GM12878 (cell line): ENCODE data around the gene ZNF511. TPM values are rescaled to one million over a fixed set of nuclear protein-coding genes. Genes with fewer than 3 reads are reported as not detected.

Experiments used
- ATAC-seq: fragments of 200-7000 bp; cut with Tn5 transposase; 3 replicates; pipeline ENCODE4 v1.9.1; 2020; ENCODE audit warnings: mild to moderate bottlenecking, moderate library complexity
- BruUV-seq: library from RNA; stranded (reverse); fragments of 400-500 nt; replicated peaks from 2 replicates; lab custom pipeline; 2021; lab: Mats Ljungman, UMichigan
- CTCF ChIA-PET: fragments of 300-600 bp; sonication (Branson Sonifier 250); formaldehyde crosslinking; extraction: SDS; loops from one replicate; lab custom pipeline; 2021; ENCODE audit warnings: inconsistent platforms; lab: Yijun Ruan, JAX
- POLR2A ChIA-PET: fragments of 350-600 bp; formaldehyde crosslinking; extraction: SDS; loops from one replicate; lab custom pipeline; 2021; ENCODE audit warnings: inconsistent platforms; lab: Charles Lee
- RAD21 ChIA-PET: fragments of 300-600 bp; sonication (Branson Sonifier 250); formaldehyde crosslinking; loops from one replicate; lab custom pipeline; 2023; ENCODE audit warnings: antibody characterized with exemption; ENCODE audit not compliant: unreplicated experiment; lab: Charles Lee
- SMC1A ChIA-PET: fragments of 300-600 bp; sonication (Branson Sonifier 250); formaldehyde crosslinking; loops from one replicate; lab custom pipeline; 2023; ENCODE audit not compliant: unreplicated experiment, uncharacterized antibody; lab: Charles Lee
- DNase-seq: peaks from one replicate; pipeline ENCODE4 v3.0.0-alpha.2; 2011; ENCODE audit warnings: low read depth, low spot score
- FAIRE-seq: peaks from 3 replicates; lab custom pipeline; 2011; peaks lifted over from hg19 to GRCh38; lab: Jason Lieb, UNC
- H2AFZ ChIP-seq: 2 replicates; pipeline ENCODE4 v1.6.0; 2011; ENCODE audit warnings: low read depth, low read length, control low read depth; ENCODE audit not compliant: control insufficient read depth
- H3K27ac ChIP-seq: 2 replicates; pipeline ENCODE4 v1.5.1; 2011; ENCODE audit warnings: control low read depth; ENCODE audit not compliant: control insufficient read depth, insufficient read depth
- H3K27me3 ChIP-seq, 2 experiments: replicated peaks in 1 of 2; 2 replicates each; pipeline versions ENCODE4 v1.6.0 to v1.6.1; 2011; ENCODE audit warnings: low read length in 1 of 2; ENCODE audit not compliant: control insufficient read depth in 2 of 2, insufficient read depth in 2 of 2
- H3K36me3 ChIP-seq, 2 experiments: 2 replicates each; pipeline ENCODE4 v1.5.1; 2011; ENCODE audit warnings: low read length in 1 of 2; ENCODE audit not compliant: control insufficient read depth in 2 of 2, insufficient read depth in 2 of 2
- H3K4me1 ChIP-seq: 2 replicates; pipeline ENCODE4 v1.6.1; 2011; ENCODE audit warnings: mild to moderate bottlenecking, low read length, moderate library complexity, mixed read lengths; ENCODE audit not compliant: control insufficient read depth, insufficient read depth
- H3K4me2 ChIP-seq: 2 replicates; pipeline ENCODE4 v1.6.0; 2011; ENCODE audit warnings: control low read depth; ENCODE audit not compliant: control insufficient read depth, insufficient read depth
- H3K4me3 ChIP-seq: fragments of 200-600 bp; sonication (generic); 2 replicates; pipeline ENCODE4 v1.5.1; 2016
- H3K79me2 ChIP-seq: 2 replicates; pipeline ENCODE4 v1.6.0; 2011; ENCODE audit warnings: low read length; ENCODE audit not compliant: control insufficient read depth, insufficient read depth
- H3K9ac ChIP-seq: 2 replicates; pipeline ENCODE4 v1.8.0; 2011; ENCODE audit warnings: low read length, control low read depth, mixed read lengths; ENCODE audit not compliant: control insufficient read depth, insufficient read depth
- H3K9me3 ChIP-seq: replicated peaks from 3 replicates; pipeline ENCODE4 v1.5.1; 2011; ENCODE audit warnings: mild to moderate bottlenecking, low read length; ENCODE audit not compliant: control insufficient read depth, insufficient read depth
- H4K20me1 ChIP-seq: 2 replicates; pipeline ENCODE4 v1.6.0; 2011; ENCODE audit not compliant: control insufficient read depth, insufficient read depth
- BHLHE40 ChIP-seq, 2 experiments: fragments of 450-650 bp in 1 of 2; IDR thresholded peaks; 2 replicates each; pipeline ENCODE4 v1.6.1; 2011 to 2017; ENCODE audit warnings: low read depth in 2 of 2, borderline replicate concordance in 1 of 2, improper control_type of control experiment in 1 of 2, low read length in 1 of 2, mild to moderate bottlenecking in 1 of 2
- CBFB ChIP-seq: IDR thresholded peaks from 2 replicates; pipeline ENCODE4 v1.6.1; 2016; ENCODE audit warnings: antibody characterized with exemption, low read depth
- CHD4 ChIP-seq: fragments of 200-600 bp; sonication (generic); IDR thresholded peaks from 2 replicates; pipeline ENCODE4 v1.6.1; 2016; ENCODE audit warnings: mild to moderate bottlenecking
- E2F4 ChIP-seq: IDR thresholded peaks from 2 replicates; pipeline ENCODE4 v1.6.1; 2012; ENCODE audit warnings: low read depth, low read length, improper control_type of control experiment
- ETV6 ChIP-seq, 2 experiments: fragments of 450-650 bp in 1 of 2; IDR thresholded peaks in 1 of 2; conservative IDR thresholded peaks in 1 of 2; 2 replicates each; pipeline ENCODE4 v1.6.1; 2014; ENCODE audit warnings: antibody characterized with exemption in 1 of 2, borderline replicate concordance in 1 of 2, low read depth in 1 of 2, mild to moderate bottlenecking in 1 of 2, moderate library complexity in 1 of 2
- FOXM1 ChIP-seq: IDR thresholded peaks from 2 replicates; pipeline ENCODE4 v1.6.1; 2012; ENCODE audit warnings: low read depth, mild to moderate bottlenecking, inconsistent platforms, low read length, moderate library complexity
- NFIC ChIP-seq: IDR thresholded peaks from 2 replicates; pipeline ENCODE4 v1.6.1; 2012; ENCODE audit warnings: low read depth, mild to moderate bottlenecking, inconsistent platforms, low read length, moderate library complexity
- NFYA ChIP-seq: IDR thresholded peaks from 2 replicates; pipeline ENCODE4 v1.6.1; 2011; ENCODE audit warnings: low read depth, mild to moderate bottlenecking, low read length, improper control_type of control experiment, borderline replicate concordance
- SIX5 ChIP-seq: IDR thresholded peaks from 2 replicates; pipeline ENCODE4 v1.6.1; 2011; ENCODE audit warnings: mild to moderate bottlenecking, low read depth, low read length, moderate library complexity; ENCODE audit not compliant: severe bottlenecking
- SP1 ChIP-seq: IDR thresholded peaks from one replicate; pipeline ENCODE4 v1.6.1; 2011; ENCODE audit warnings: low read depth, low read length
- SREBF1 ChIP-seq: IDR thresholded peaks from 2 replicates; pipeline ENCODE4 v1.6.1; 2012; ENCODE audit warnings: mild to moderate bottlenecking, low read length
- STAT1 ChIP-seq: fragments of 450-650 bp; conservative IDR thresholded peaks from 2 replicates; pipeline ENCODE4 v1.6.1; 2014; ENCODE audit warnings: antibody characterized with exemption, mild to moderate bottlenecking
- SUPT20H ChIP-seq: IDR thresholded peaks from 2 replicates; pipeline ENCODE4 v1.6.1; 2011; ENCODE audit warnings: low read depth, mild to moderate bottlenecking, low read length, moderate library complexity, borderline replicate concordance; ENCODE audit not compliant: control insufficient read depth
- TBL1XR1 ChIP-seq: IDR thresholded peaks from 2 replicates; pipeline ENCODE4 v1.6.1; 2012; ENCODE audit warnings: low read depth, low read length, improper control_type of control experiment
- TCF3 ChIP-seq: IDR thresholded peaks from 2 replicates; pipeline ENCODE4 v1.6.1; 2012; ENCODE audit warnings: low read depth, mild to moderate bottlenecking, low read length, borderline replicate concordance; ENCODE audit not compliant: insufficient read depth
- YY1 ChIP-seq: IDR thresholded peaks from 2 replicates; pipeline ENCODE4 v1.6.1; 2011; ENCODE audit warnings: low read depth, mild to moderate bottlenecking, low read length
- ZNF207 ChIP-seq: fragments of 450-650 bp; IDR thresholded peaks from 2 replicates; pipeline ENCODE4 v1.6.1; 2014; ENCODE audit warnings: antibody characterized with exemption, mild to moderate bottlenecking, borderline replicate concordance
- ZNF24 ChIP-seq: fragments of 450-650 bp; IDR thresholded peaks from 2 replicates; pipeline ENCODE4 v1.6.1; 2017; ENCODE audit warnings: antibody characterized with exemption, mild to moderate bottlenecking
- WGBS: methylation state at CpG from one replicate; pipeline ENCODE4 v1.1.6; 2016; ENCODE audit warnings: low lambda C conversion rate; ENCODE audit not compliant: insufficient replicate concordance, insufficient coverage; ENCODE audit errors: missing lambda C conversion rate; 5-methylcytosine and 5-hydroxymethylcytosine counted together
- in situ Hi-C: fragments of 300-500 bp; cut with MboI; formaldehyde crosslinking; loops from 9 replicates; pipeline ENCODE4 v1.14.3; 2018; ENCODE audit warnings: mixed read lengths
- intact Hi-C: fragments of 100-400 bp; cut with micrococcal nuclease; formaldehyde crosslinking; loops from one replicate; pipeline ENCODE4 v1.14.2; 2022; ENCODE audit not compliant: unreplicated experiment
- polyA plus RNA-seq, 11 experiments: library from polyadenylated mRNA; depleted of rRNA in 4 of 11; unstranded in 6 of 11; stranded (reverse) in 5 of 11; fragments of >200 nt; fragmentation: Nextera tagmentation in 4 of 11; fragmentation: Illumina TruSeq in 1 of 11; extraction: Ambion mirVana in 4 of 11; extraction: Trizol in 1 of 11; gene quantifications; 1 replicate in 1 of 11; 2 replicates in 10 of 11; pipeline versions ENCODE4 v1.2.1 to v1.2.3, GENCODE V29; 2011 to 2016; ENCODE audit warnings: inconsistent platforms in 2 of 11, missing spikeins in 2 of 11, low read depth in 1 of 11
- total RNA-seq, 4 experiments: library from RNA; depleted of rRNA in 3 of 4; stranded (reverse); fragments of >200 nt in 3 of 4; fragmentation: Illumina TruSeq in 1 of 4; extraction: Trizol in 1 of 4; gene quantifications; 2 replicates each; pipeline versions ENCODE4 v1.2.1 to v1.2.3, GENCODE V29; 2013 to 2021

ZNF511 gene
- total and polyA plus RNA-seq, 10 of the 15 experiments (the other 5 are each of a cell fraction or from before 2014, with no cell fraction given): 0.58 to 110 (median 32.0) TPM

- ChIA-PET RAD21 (no interaction called here), CTCF (interaction anchor here (1.6 kb wide), 1 partner anchor 11 kb away, joined by 8 read pairs; no protein-coding TSS in a partner anchor), SMC1A (interaction anchor here (1.0 kb wide), 1 partner anchor 44 kb away, joined by 4 read pairs; no protein-coding TSS in a partner anchor), POLR2A (no interaction called here)
- FAIRE-seq (no peak), DNase-seq (no peak), ATAC-seq (no peak)
- BruUV-seq: no TSS peak
- no peaks in the 10 kb centered on the region for H3K9me3 ChIP-seq
- no peak overlapping the region for H3K27ac ChIP-seq
- H3K9ac ChIP-seq: no peak overlapping the region
- peaks cover 4 to 6% of the 10 kb centered on the region in 2 experiments; a peak in 3 of 4 replicates for H3K36me3 ChIP-seq
- H3K4me3 ChIP-seq: no peak overlapping the region
- H3K4me2 ChIP-seq: no peak overlapping the region
- H2AFZ ChIP-seq: no peak overlapping the region
- no peaks in the 10 kb centered on the region for H3K79me2 ChIP-seq
- in situ Hi-C loops (no loop called here), intact Hi-C loops (no loop called here)
- H3K4me1 ChIP-seq: peaks cover 13% of the 10 kb centered on the region
- WGBS: 76% methylated on average over 9 of the region's 10 CpGs
- H3K27me3 ChIP-seq: no peaks in the 10 kb centered on the region
- no peak for TF ChIP-seq ETV6 (conservative IDR thresholded peaks at IDR 0.05 in 1 of 2, IDR thresholded peaks at IDR 0.05 in 1 of 2; ENCODE audit: borderline replicate concordance in 1 of 2, low read depth in 1 of 2)
- TF ChIP-seq, all 136 proteins: peak for 0
- H4K20me1 ChIP-seq: no peaks in the 10 kb centered on the region
Observed at GRCh38 chr10:133263674-133264073, 45.0 kb upstream of the ZNF511 start.

GRCh38 chr10:133264461-133264860 is 44.3 kb upstream of the ZNF511 start:
- 13% methylated on average over 9 of the region's 9 CpGs for WGBS
- POLR2A ChIA-PET: no interaction called here
- in situ Hi-C loops: no loop called here
- RAD21 ChIA-PET: no interaction called here
- no TSS peak for BruUV-seq
- no peak for FAIRE-seq
- H3K9ac ChIP-seq: no peak overlapping the region
- no peaks in the 10 kb centered on the region for H4K20me1 ChIP-seq
- no peaks in the 10 kb centered on the region for H3K9me3 ChIP-seq
- intact Hi-C loops: no loop called here
- no peak overlapping the region for H3K4me3 ChIP-seq
- CTCF ChIA-PET: interaction anchor here (1.6 kb wide), 1 partner anchor 10 kb away, joined by 8 read pairs; no protein-coding TSS in a partner anchor
- no peaks in the 10 kb centered on the region for H3K27me3 ChIP-seq
- H3K79me2 ChIP-seq: no peaks in the 10 kb centered on the region
- H3K36me3 ChIP-seq: peaks cover 4 to 9% of the 10 kb centered on the region in 2 experiments; a peak in 3 of 4 replicates
- no peak for DNase-seq
- H3K4me1 ChIP-seq: peaks cover 7% of the 10 kb centered on the region; the same call in 1 of the 2 replicates
- ATAC-seq: no peak
- no peak overlapping the region for H3K27ac ChIP-seq
- SMC1A ChIA-PET: interaction anchor here (1.0 kb wide), 1 partner anchor 43 kb away, joined by 4 read pairs; no protein-coding TSS in a partner anchor
- H3K4me2 ChIP-seq: no peak overlapping the region
- H2AFZ ChIP-seq: no peak overlapping the region
- no peak for TF ChIP-seq SUPT20H
- TF ChIP-seq E2F4: no peak
- no peak for TF ChIP-seq SREBF1
- no peak for TF ChIP-seq SP1
- TF ChIP-seq BHLHE40 (IDR thresholded peaks at IDR 0.05; ENCODE audit: borderline replicate concordance in 1 of 2, low read depth in 2 of 2, low read length in 1 of 2): no peak
- no peak for TF ChIP-seq ZNF207
- TF ChIP-seq NFIC: no peak
- TF ChIP-seq ZNF24: no peak
- TF ChIP-seq FOXM1: no peak
- TF ChIP-seq STAT1: no peak
- TF ChIP-seq NFYA: no peak
- no peak for TF ChIP-seq TCF3
- TF ChIP-seq CBFB: no peak
- TF ChIP-seq ETV6 (conservative IDR thresholded peaks at IDR 0.05 in 1 of 2, IDR thresholded peaks at IDR 0.05 in 1 of 2; ENCODE audit: borderline replicate concordance in 1 of 2, low read depth in 1 of 2): no peak
- no peak for TF ChIP-seq SIX5
- no peak for TF ChIP-seq YY1
- TF ChIP-seq CHD4: no peak
- no peak for TF ChIP-seq TBL1XR1
